ENCODE results near the gene DUOX2. TPM values are rescaled to one million over a fixed set of nuclear protein-coding genes. Genes with fewer than 3 reads are reported as not detected.

The DUOX2 gene
- total and polyA plus RNA-seq, 4 donors = 1.0 to 3.8 (median 2.1) TPM

GRCh38 chr15:45126535-45127158 is 12.7 kb upstream of the DUOX2 start:
- H3K4me3 ChIP-seq = no peak overlapping the region
- peaks cover 0 to 56% (median 55%) of the 10 kb centered on the region in 3 donors for H3K27me3 ChIP-seq (ENCODE audit: control insufficient read depth in 3 of 3, insufficient read depth in 3 of 3, low read length in 2 of 3)
- H3K27ac ChIP-seq (ENCODE audit: low read depth in 1 of 2, low read length in 1 of 2) = no peak overlapping the region
- no peaks in the 10 kb centered on the region for H3K36me3 ChIP-seq (ENCODE audit: control insufficient read depth in 4 of 4, insufficient read depth in 4 of 4, low read length in 4 of 4)
- ATAC-seq (ENCODE audit: insufficient read depth, low FRiP score) (no peak), DNase-seq (no peak)
- peak; percentile 11 for TF ChIP-seq CTCF (IDR thresholded peaks at IDR 0.05; ENCODE audit: control extremely low read depth, extremely low read depth)
- WGBS, 2 donors = 68 to 71% methylated on average over 2 of the region's 2 CpGs
- no peaks in the 10 kb centered on the region for H3K9me3 ChIP-seq (ENCODE audit: control insufficient read depth in 4 of 4, insufficient read depth in 3 of 4, low read length in 3 of 4)
- H3K9ac ChIP-seq (ENCODE audit: insufficient read depth in 1 of 2, low read length in 2 of 2) = no peak overlapping the region
- peaks cover 0 to 10% (median 0%) of the 10 kb centered on the region in 5 donors for H3K4me1 ChIP-seq (ENCODE audit: control insufficient read depth in 5 of 5, insufficient read depth in 5 of 5, low read length in 5 of 5)

GRCh38 chr15:45123397-45123796 is 9.4 kb upstream of the DUOX2 start:
- peaks cover 0 to 34% (median 32%) of the 10 kb centered on the region in 3 donors for H3K27me3 ChIP-seq (ENCODE audit: control insufficient read depth in 3 of 3, insufficient read depth in 3 of 3, low read length in 2 of 3)
- DNase-seq (peak; percentile 43 to 63 (median 50)), ATAC-seq (ENCODE audit: insufficient read depth, low FRiP score) (peak; percentile 25)
- H3K36me3 ChIP-seq (ENCODE audit: control insufficient read depth in 4 of 4, insufficient read depth in 4 of 4, low read length in 4 of 4) = peaks cover 0 to 3% (median 0%) of the 10 kb centered on the region in 4 donors
- no peak overlapping the region for H3K9ac ChIP-seq (ENCODE audit: insufficient read depth in 1 of 2, low read length in 2 of 2)
- no peak overlapping the region for H3K4me3 ChIP-seq
- TF ChIP-seq CTCF (IDR thresholded peaks at IDR 0.05; ENCODE audit: control extremely low read depth, extremely low read depth) = no peak
- H3K9me3 ChIP-seq (ENCODE audit: control insufficient read depth in 4 of 4, insufficient read depth in 3 of 4, low read length in 3 of 4) = peaks cover 0 to 3% (median 0%) of the 10 kb centered on the region in 4 donors
- no peaks in the 10 kb centered on the region for H3K4me1 ChIP-seq (ENCODE audit: control insufficient read depth in 5 of 5, insufficient read depth in 5 of 5, low read length in 5 of 5)
- H3K27ac ChIP-seq (ENCODE audit: low read depth in 1 of 2, low read length in 1 of 2) = no peak overlapping the region

- Histone ChIP-seq H3K9me3 (ENCODE audit: control insufficient read depth in 4 of 4, insufficient read depth in 3 of 4, low read length in 3 of 4) (peaks cover 0 to 4% (median 0%) of the 10 kb centered on the region in 4 donors), H3K4me1 (ENCODE audit: control insufficient read depth in 5 of 5, insufficient read depth in 5 of 5, low read length in 5 of 5) (peaks cover 0 to 2% (median 0%) of the 10 kb centered on the region in 5 donors), H3K27ac (ENCODE audit: low read depth in 1 of 2, low read length in 1 of 2) (no peak overlapping the region), H3K9ac (ENCODE audit: insufficient read depth in 1 of 2, low read length in 2 of 2) (no peak overlapping the region), H3K4me3 (no peak overlapping the region), H3K36me3 (ENCODE audit: control insufficient read depth in 4 of 4, insufficient read depth in 4 of 4, low read length in 4 of 4) (peaks cover 0 to 3% (median 0%) of the 10 kb centered on the region in 4 donors), H3K27me3 (ENCODE audit: control insufficient read depth in 3 of 3, insufficient read depth in 3 of 3, low read length in 2 of 3) (peaks cover 0 to 28% (median 27%) of the 10 kb centered on the region in 3 donors)
- DNase-seq (no peak), ATAC-seq (ENCODE audit: insufficient read depth, low FRiP score) (no peak)
- 83 to 87% methylated on average over 7 of the region's 7 CpGs for WGBS, 2 donors
- no peak for TF ChIP-seq CTCF (IDR thresholded peaks at IDR 0.05; ENCODE audit: control extremely low read depth, extremely low read depth)
Measured at GRCh38 chr15:45122719-45123118, 8.7 kb upstream of the DUOX2 start.
